IPS-11a (cell line): Measurements from ENCODE around the gene DMXL2.
"Not testable (repeated sequence)": the region's sequence is repeated elsewhere in the genome, so short reads cannot be mapped to it uniquely, and the experiment has no call there.

Experiments used
- H3K4me3 ChIP-seq: one replicate; pipeline ENCODE4 v1.5.1; 2013; ENCODE audit warnings: low read depth, low read length, control low read depth

Gene DMXL2

DNA sequence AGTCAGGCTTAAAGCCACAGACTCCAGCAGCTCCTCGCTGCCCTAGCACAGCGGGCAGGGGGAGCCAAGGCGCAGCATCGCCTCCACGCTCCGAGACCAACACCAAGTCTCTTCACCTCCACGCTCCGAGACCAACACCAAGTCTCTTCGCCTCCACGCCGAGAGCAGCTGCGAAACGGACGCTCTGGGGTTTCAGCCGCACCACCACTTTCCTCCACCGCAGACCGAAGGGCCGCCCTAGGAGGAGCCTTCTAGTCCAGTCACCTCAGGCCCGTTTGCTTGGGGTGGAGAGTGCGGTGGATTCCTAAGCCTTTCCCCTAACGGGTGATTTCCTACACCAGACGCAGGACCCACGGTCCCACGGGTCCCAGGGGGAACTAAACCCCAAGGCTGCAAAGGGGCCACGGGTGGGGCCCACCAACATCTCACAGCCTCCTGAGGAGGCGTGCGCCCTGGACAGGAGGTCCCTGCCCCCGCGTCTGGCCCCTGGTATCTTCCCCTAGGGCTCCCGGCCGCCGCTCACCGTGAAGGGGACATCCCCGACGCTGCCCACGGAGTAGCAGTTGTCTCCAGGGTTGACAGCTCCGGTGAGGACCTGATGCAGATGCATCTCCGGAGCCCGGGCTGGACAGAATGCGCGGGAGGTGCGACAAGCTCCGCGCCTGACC is 501 bp downstream of the DMXL2 start:
- peak overlapping the region; percentile 89 for H3K4me3 ChIP-seq

DNA sequence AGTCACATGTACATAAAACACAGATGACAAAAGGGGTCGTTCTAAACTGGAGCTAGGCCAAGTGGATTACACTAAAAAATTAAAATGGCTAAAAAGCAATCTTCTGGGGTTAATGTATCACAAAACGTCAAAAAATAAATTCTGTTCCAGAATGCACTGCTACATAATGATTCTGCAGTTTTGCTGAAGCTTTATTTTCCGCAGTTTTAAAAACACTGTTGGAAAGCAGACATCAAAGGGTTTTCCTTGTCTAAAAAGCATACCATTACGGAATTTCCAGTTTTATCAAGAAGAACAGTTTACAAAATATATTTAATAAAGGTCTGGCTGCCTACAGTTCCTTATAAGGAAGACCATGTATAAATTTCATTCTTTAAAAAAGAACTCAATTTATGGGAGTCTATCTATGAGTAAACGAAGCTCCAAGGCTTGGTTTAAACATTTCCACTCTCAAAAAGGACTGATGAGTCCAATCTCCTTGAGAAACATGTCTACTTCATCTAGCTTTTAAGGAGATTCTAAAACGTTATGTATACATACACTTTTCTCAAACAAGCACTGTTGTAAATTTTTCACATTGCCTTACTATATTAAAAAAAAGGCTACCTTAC is 1.3 kb downstream of the DMXL2 start:
- peak overlapping the region; percentile 89 for H3K4me3 ChIP-seq

DNA sequence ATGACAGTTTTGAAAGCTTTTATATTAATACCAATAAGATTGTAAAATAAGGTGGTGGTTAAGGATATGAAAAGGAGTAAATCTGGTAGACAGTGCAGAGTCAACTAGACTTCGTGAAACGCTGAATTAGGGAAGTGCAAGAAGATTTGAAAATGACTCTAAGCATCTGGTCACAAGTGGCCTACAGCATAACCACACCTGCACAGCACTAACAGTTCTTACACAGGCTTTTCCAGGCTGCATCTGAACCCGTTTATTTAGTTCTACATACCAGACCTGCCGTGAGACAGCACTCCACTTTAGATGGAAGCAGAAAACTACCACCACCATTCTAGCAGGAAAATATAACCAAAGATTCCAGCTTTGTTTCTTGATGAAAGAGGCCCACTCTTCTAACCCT is 1.9 kb downstream of the DMXL2 start:
- no peak overlapping the region for H3K4me3 ChIP-seq

DNA sequence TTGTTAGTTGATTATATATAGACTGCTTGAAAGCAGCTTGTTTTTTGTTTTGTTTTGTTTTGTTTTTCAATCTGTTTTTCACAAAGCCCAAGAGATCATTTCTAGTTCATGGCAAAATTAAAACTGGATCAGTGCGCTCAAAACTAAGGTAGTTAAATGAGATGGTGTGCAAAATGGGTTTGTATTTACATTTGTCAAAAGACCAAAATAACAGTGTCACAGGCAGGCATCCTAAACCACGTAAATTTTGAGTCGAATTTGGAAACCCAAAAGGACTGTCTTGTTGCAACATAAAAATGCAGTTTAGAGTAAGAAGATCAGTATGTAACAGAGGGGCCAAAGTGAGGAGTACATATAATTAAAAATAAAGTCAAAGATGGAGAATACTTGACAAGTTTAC is 2.4 kb downstream of the DMXL2 start:
- no peak overlapping the region for H3K4me3 ChIP-seq

DNA sequence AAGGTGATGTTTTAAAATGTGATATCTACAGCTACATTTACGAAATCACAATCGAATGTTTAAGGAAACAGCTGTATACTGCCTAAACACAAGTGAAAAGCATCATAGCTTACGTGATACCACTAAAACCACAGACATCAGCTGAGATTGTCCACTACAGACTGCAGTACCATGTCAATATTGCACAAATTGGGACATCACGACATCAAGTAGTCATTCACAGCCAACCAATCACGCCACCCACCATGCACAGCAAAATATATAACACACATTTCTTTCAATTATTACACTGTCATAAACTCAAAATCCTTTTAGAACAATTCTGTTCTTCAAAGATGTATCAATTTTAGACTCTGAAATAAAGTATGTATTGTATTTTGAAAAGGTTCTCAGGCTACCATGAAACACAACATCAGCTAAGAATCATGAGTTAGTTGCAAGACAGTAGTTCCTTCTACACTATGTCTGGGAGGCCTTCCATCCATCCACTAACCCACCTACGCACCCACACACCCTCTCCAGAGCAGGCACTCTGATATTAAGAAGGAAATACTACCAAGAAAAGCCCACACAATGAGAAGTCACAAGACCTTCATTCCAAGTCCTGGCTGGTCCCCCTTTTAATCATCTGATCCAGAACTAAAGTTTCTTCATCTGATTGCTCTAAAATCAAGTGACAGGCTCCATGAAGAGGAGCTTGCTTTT is 3.1 kb downstream of the DMXL2 start:
- H3K4me3 ChIP-seq, result no peak overlapping the region

DNA sequence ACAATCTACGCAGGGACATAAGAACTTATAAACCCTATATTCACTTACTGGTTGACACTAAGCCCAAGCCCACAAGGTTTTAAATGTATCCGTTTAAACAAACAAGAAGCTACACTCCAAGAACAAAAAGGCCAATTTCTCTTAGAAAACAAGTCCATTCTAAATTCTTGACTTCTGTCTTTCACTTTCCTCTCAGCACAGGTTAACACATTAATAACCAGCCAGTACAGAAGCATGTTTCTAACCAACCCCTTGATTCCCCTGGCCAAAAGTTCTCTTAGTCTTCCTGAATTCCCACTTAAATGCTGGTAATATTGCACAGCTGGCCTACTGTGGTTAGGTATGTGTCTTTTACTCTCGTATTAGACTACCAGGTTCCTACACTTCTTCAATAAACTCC is 4.7 kb downstream of the DMXL2 start:
- no peak overlapping the region for H3K4me3 ChIP-seq

GRCh38 chr15:51613951-51614350 is 8.6 kb downstream of the DMXL2 start:
- H3K4me3 ChIP-seq, result no peak overlapping the region

- not testable (repeated sequence) for H3K4me3 ChIP-seq
These were observed 9.9 kb downstream of the DMXL2 start for GRCh38 chr15:51612669-51613068.

DNA sequence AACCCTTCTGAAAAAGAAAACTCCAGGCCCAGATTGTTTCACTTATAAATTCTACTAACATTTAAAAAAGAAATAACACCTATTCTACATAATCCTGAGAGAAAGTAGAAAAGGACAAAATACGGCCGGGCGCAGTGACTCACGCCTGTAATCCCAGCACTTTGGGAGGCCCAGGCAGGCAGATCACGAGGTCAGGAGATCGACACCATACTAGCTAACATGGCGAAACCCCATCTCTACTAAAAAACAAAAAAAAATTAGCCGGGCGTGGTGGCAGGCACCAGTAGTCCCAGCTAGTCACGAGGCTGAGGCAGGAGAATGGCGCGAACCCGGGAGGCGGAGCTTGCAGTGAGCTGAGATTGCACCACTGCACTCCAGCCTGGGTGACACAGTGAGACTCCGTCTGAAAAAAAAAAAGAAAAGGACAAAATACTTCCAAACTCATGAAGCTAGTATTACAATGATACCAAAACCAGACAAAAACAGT is 19.1 kb downstream of the DMXL2 start:
- not testable (repeated sequence) for H3K4me3 ChIP-seq

DNA sequence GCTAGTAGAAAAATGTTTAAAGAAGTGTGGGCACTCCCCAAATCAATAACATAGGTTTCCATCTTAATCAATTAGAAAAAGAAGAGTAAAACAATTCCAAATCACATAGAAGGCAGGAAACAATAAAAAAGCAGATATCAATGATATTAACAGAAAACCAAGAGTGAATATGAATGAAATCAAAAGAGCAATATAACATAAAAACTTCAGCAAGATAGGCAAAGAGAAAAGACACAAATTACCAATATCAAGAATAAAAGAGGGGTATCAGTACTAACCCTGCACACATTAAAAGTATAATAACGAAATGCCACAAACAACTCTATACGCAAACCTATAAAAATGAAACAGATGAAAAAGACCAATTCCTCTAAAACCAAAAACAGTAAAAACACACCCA is 19.6 kb downstream of the DMXL2 start:
- H3K4me3 ChIP-seq, result no peak overlapping the region

DNA sequence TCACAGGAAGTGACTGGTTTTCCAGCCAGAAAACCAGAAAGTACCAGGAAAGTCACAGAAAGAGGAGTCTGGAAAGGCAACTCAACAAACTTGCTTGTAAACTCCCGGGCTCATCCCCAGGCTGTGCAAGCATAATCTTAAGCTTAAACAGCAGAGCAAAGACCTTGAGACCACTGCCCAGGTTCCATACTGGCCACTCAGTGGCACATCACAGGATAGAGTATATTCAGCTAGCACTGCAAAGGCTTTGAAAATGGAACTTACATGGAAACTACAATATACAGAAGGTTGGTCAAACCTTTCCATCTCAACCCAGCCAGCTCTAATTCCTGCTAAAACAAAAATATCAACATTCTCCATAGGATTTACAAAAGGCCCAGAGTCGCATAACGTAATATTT is 20.1 kb downstream of the DMXL2 start:
- H3K4me3 ChIP-seq, result no peak overlapping the region

- no peak overlapping the region for H3K4me3 ChIP-seq
These were observed 20.8 kb downstream of the DMXL2 start for GRCh38 chr15:51601801-51602200.

GRCh38 chr15:51600114-51600513 is 22.5 kb downstream of the DMXL2 start:
- no peak overlapping the region for H3K4me3 ChIP-seq

- H3K4me3 ChIP-seq, result no peak overlapping the region
These were observed 32.5 kb downstream of the DMXL2 start for GRCh38 chr15:51589881-51590568.

DNA sequence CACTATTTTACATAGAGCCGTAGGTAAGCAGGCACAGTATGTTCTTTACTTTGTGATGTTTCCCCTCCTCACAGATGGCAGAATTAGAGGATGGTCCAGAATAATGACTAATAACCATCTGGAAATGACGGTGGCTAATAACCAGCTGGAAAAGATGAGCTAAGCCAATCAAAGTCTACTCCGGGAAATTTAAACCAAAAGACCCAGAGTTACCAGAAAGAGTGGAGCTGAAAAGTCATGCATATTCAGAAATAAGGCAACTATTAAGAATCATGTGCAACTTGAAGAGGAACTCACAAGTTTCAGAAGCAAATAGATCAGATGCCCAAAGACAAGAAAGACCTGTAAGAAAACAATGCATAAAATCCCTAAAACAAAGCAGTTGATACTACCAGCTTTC is 33.6 kb downstream of the DMXL2 start:
- no peak overlapping the region for H3K4me3 ChIP-seq

DNA sequence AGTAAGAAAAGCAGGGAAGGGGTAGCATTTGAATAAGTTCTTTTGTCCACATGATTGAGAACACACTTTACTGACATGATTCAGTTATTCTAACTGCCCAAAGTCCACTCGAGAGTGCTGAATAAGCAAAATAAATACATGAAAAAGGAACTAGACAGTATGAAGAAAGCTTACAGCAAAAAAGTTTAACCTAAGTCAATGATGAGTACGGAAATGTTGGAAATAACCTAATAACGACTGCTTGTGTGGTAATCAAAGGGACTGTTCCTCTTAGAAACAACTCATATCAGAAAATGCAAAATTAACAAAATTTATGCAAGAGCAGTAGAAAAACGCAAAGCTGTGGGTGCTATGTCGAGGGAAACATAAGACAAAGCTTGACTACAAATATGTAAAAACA is 36.6 kb downstream of the DMXL2 start:
- H3K4me3 ChIP-seq, result no peak overlapping the region

DNA sequence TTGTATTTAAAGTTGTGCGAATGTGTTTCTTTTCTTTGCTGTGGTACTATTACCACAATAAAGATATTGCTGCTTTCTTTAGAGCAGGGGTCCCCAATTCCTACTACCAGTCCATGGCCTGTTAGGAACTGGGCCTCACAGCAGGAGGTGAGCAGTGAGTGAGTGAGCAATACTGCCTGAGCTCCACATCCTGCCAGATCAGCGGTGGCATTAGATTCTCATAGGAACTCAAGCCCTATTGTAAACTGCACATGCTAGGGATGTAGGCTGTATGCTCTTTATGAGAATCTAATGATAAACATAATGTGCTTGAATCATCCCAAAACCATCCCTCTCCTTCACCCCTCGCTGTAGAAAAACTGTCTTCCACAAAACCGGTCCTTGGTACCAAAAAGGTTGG is 41.6 kb downstream of the DMXL2 start:
- no peak overlapping the region for H3K4me3 ChIP-seq

- no peak overlapping the region for H3K4me3 ChIP-seq
These were observed 42.2 kb downstream of the DMXL2 start for GRCh38 chr15:51580385-51580784.

- H3K4me3 ChIP-seq, result no peak overlapping the region
These were observed 43.6 kb downstream of the DMXL2 start for GRCh38 chr15:51579012-51579411.

- H3K4me3 ChIP-seq, result no peak overlapping the region
These were observed 44.8 kb downstream of the DMXL2 start for GRCh38 chr15:51577636-51578304.

GRCh38 chr15:51576911-51577500 is 45.6 kb downstream of the DMXL2 start:
- no peak overlapping the region for H3K4me3 ChIP-seq
